Thyroid gland (tissue), 4 donors: ENCODE measurements around the gene BMP6.

Source experiments
- CTCF ChIP-seq, 6 experiments: fragments of 200-600 bp in 3 of 6; fragments of 450-650 bp in 3 of 6; sonication (generic) in 3 of 6; IDR thresholded peaks; one replicate each; pipeline ENCODE4 v1.5.1; 2016 to 2019; ENCODE audit warnings: antibody characterized with exemption in 6 of 6, mild to moderate bottlenecking in 2 of 6, inconsistent platforms in 1 of 6, moderate library complexity in 1 of 6
- POLR2A ChIP-seq, 2 donors: fragments of 450-650 bp; IDR thresholded peaks; one replicate each; pipeline ENCODE4 v1.6.1; 2017; ENCODE audit warnings: antibody characterized with exemption in 2 of 2, mild to moderate bottlenecking in 2 of 2, moderate library complexity in 1 of 2

- TF ChIP-seq CTCF (IDR thresholded peaks at IDR 0.05) (no peak), POLR2A (IDR thresholded peaks at IDR 0.05) (no peak)
These were observed 4.3 kb downstream of the BMP6 start for GRCh38 chr6:7730001-7730783.
